Measurements from ENCODE around the gene ARHGAP8.

DNA sequence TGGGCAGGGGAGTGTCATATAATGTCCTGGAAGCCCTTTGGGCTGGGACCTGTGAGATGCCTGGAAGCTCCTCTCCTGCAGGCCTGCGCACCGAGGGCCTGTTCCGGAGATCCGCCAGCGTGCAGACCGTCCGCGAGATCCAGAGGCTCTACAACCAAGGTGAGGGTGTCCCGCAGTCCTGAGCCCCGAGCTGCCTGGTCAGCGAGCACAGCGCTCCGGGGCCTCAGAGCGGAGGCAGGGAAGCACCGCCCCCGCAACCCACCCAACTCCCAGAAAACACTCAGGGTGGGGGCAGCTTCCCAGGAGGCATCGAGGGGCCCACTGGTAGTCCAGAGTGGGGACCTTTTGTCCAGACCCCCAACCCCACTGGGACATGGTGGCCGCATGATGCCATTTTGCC lies 95.5 kb downstream of the ARHGAP8 start:
- TF ChIP-seq POLR2AphosphoS5 (IDR thresholded peaks at IDR 0.05; ENCODE audit: low read depth, low read length) = no peak
- no peak for TF ChIP-seq POLR2A (IDR thresholded peaks at IDR 0.05; ENCODE audit: low read depth, low read length)

Measured in GM12892 (cell line).